Left ventricle myocardium inferior (tissue), 1 donor: Measurements from ENCODE around the gene DISP1. TPM values are rescaled to one million over a fixed set of nuclear protein-coding genes. Genes with fewer than 3 reads are reported as not detected.

Source experiments
- DNase-seq: peaks from one replicate; pipeline ENCODE4 v3.0.0-alpha.2; 2020
- H3K27ac ChIP-seq: fragments of 200-600 bp; replicated peaks from 2 replicates; pipeline ENCODE4 v1.8.0; 2021
- H3K27me3 ChIP-seq: fragments of 200-600 bp; 2 replicates; pipeline ENCODE4 v1.8.0; 2021; ENCODE audit warnings: low read depth
- H3K36me3 ChIP-seq: fragments of 200-600 bp; 2 replicates; pipeline ENCODE4 v1.8.0; 2021
- H3K4me1 ChIP-seq: fragments of 200-600 bp; 2 replicates; pipeline ENCODE4 v1.8.0; 2021
- H3K4me3 ChIP-seq: fragments of 200-600 bp; 2 replicates; pipeline ENCODE4 v1.8.0; 2021; ENCODE audit warnings: mild to moderate bottlenecking, moderate library complexity
- H3K9me3 ChIP-seq: fragments of 200-600 bp; replicated peaks from 2 replicates; pipeline ENCODE4 v1.8.0; 2021
- intact Hi-C: fragments of 100-400 bp; cut with micrococcal nuclease; formaldehyde crosslinking; loops from one replicate; pipeline ENCODE4 v1.11.0; 2022
- long read RNA-seq: library from polyadenylated mRNA; unstranded; transcript quantifications from one replicate; pipeline ENCODE4 v2.0.0, GENCODE V29; 2021
- total RNA-seq: library from RNA; stranded (reverse); fragmentation: NEBNext Ultra II Directional; extraction: Animal tissue kit (Norgen Biotek cat#: 25700); gene quantifications from one replicate; pipeline ENCODE4 v1.2.1, GENCODE V29; 2021
- TF ChIP-seq, protein P1 (sequence below): fragments of 200-600 bp; IDR thresholded peaks from 2 replicates; pipeline ENCODE4 v1.8.0; 2021; ENCODE audit warnings: antibody characterized with exemption, mild to moderate bottlenecking, borderline replicate concordance
- donor health status: DM: no; HTN: yes; CAD: no; lungs with severe emphysema.

The DISP1 gene, protein sequence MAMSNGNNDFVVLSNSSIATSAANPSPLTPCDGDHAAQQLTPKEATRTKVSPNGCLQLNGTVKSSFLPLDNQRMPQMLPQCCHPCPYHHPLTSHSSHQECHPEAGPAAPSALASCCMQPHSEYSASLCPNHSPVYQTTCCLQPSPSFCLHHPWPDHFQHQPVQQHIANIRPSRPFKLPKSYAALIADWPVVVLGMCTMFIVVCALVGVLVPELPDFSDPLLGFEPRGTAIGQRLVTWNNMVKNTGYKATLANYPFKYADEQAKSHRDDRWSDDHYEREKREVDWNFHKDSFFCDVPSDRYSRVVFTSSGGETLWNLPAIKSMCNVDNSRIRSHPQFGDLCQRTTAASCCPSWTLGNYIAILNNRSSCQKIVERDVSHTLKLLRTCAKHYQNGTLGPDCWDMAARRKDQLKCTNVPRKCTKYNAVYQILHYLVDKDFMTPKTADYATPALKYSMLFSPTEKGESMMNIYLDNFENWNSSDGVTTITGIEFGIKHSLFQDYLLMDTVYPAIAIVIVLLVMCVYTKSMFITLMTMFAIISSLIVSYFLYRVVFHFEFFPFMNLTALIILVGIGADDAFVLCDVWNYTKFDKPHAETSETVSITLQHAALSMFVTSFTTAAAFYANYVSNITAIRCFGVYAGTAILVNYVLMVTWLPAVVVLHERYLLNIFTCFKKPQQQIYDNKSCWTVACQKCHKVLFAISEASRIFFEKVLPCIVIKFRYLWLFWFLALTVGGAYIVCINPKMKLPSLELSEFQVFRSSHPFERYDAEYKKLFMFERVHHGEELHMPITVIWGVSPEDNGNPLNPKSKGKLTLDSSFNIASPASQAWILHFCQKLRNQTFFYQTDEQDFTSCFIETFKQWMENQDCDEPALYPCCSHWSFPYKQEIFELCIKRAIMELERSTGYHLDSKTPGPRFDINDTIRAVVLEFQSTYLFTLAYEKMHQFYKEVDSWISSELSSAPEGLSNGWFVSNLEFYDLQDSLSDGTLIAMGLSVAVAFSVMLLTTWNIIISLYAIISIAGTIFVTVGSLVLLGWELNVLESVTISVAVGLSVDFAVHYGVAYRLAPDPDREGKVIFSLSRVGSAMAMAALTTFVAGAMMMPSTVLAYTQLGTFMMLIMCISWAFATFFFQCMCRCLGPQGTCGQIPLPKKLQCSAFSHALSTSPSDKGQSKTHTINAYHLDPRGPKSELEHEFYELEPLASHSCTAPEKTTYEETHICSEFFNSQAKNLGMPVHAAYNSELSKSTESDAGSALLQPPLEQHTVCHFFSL (N-terminal part only)
- 3.4 TPM for total RNA-seq
- long read RNA-seq, full-length matches to known transcripts: 2 of 5 reads
- long read RNA-seq, partial matches to known transcripts: 0 of 5 reads
- long read RNA-seq, other reads (novel, unspliced or antisense): 3 of 5 reads

DNA sequence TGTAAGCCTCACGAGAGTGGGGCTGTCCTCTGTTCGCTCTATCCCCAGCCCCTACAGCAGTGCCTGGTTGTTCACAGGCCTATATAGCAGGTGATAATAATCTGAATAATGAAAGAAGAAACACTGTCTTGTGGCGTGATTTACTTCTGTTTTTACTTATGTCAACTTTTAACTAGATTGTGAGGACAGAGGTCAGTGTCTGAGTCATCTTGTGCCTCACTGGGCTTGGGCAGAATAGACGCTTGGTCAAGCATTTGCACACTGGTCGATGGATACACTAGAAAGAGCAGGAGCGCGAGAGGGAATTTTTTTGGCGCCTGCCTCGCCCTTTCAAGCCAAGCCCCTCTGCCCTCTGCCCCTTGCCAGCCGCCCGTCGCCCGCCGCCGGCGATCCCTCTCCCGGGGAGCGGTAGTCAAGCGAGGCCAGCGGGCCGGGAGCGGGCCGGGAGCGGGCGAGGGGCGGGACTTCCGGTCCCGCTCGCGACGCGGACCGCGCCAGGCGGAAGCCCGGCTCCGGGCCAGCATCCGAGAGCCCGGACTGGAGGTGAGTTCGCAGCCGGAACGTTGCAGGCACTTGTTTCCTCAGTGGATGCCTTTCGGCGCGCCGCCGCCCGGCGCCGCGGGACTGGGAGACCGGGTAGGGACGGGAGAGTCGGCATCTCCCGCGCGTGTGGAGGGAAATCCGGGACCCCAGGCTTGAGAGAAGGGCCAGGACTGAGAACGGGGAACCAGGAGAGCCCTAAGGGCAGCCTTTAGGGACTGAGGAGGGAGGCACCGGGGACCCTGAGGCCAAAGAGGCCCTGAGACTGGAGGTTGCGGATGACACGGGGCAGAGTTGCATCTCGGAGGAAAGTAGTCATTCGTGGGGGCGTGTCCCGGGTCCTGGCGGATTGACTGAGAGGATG lies at the start of gene DISP1:
DISP1 (plus strand) TSS at position 504 of the 904 bp plus-strand sequence. CDS start 127,785 bp downstream, outside the sequence.
- Histone ChIP-seq H3K27me3 (no peaks in the 10 kb centered on the region), H3K27ac (peak within 1 kb of the TSS; percentile 94), H3K4me1 (peaks cover 25% of the 10 kb centered on the region), H3K36me3 (no peaks in the 10 kb centered on the region), H3K9me3 (no peaks in the 10 kb centered on the region), H3K4me3 (peak within 1 kb of the TSS; percentile 94)
- TF ChIP-seq, protein P1, sequence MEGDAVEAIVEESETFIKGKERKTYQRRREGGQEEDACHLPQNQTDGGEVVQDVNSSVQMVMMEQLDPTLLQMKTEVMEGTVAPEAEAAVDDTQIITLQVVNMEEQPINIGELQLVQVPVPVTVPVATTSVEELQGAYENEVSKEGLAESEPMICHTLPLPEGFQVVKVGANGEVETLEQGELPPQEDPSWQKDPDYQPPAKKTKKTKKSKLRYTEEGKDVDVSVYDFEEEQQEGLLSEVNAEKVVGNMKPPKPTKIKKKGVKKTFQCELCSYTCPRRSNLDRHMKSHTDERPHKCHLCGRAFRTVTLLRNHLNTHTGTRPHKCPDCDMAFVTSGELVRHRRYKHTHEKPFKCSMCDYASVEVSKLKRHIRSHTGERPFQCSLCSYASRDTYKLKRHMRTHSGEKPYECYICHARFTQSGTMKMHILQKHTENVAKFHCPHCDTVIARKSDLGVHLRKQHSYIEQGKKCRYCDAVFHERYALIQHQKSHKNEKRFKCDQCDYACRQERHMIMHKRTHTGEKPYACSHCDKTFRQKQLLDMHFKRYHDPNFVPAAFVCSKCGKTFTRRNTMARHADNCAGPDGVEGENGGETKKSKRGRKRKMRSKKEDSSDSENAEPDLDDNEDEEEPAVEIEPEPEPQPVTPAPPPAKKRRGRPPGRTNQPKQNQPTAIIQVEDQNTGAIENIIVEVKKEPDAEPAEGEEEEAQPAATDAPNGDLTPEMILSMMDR: peak; percentile 13
- intact Hi-C loops: no loop called here
- DNase-seq: peak; percentile 85

DNA sequence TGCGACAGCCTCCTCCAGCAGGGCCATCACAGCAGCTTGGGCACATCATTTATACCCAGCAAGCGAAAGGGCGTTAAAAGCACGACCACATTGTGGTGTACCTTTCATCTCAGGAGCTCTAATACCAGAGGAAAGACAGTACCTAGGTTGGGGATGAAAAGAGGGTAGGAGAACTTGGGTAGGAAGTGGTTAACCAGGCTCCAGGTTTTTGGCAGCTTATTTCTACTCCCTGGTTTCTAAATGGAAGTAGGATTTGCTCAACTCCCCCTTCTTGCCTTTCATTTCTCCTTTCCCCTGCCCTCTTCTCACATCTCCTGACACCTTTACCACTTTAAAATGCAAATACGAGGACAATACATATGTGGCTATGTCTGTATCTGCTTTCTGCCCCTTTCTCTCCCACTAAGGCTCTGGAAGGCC lies 47.7 kb upstream of the DISP1 start:
- no peaks in the 10 kb centered on the region for H3K36me3 ChIP-seq
- intact Hi-C loops: no loop called here
- TF ChIP-seq, protein P1: no peak
- no peaks in the 10 kb centered on the region for H3K27me3 ChIP-seq
- H3K9me3 ChIP-seq: peaks cover 15% of the 10 kb centered on the region
- H3K4me1 ChIP-seq: no peaks in the 10 kb centered on the region
- DNase-seq: no peak
- no peak overlapping the region for H3K27ac ChIP-seq
- H3K4me3 ChIP-seq: no peak overlapping the region

DNA sequence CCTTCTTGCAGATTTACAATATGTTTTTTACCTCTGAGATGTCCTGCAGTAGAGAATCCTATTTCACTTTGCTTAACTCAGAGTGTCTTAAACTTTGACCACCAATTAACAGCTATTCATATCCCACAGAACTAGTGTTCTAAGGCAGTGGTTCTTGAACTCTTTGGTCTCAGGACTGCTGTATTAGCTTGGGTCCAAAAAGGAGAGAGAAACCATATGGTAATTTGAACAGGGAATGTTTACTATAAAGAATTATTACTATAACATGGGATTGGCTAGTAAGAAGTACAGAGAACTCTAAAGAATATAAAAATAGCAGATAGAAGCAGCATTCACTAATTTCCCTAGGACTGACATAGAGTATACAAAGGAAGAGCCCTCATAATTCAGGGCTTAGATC lies 46.2 kb upstream of the DISP1 start:
- H3K27ac ChIP-seq: no peak overlapping the region
- no peaks in the 10 kb centered on the region for H3K4me1 ChIP-seq
- H3K27me3 ChIP-seq: no peaks in the 10 kb centered on the region
- H3K9me3 ChIP-seq: peaks cover 15% of the 10 kb centered on the region
- TF ChIP-seq, protein P1: no peak
- no peak overlapping the region for H3K4me3 ChIP-seq
- no peaks in the 10 kb centered on the region for H3K36me3 ChIP-seq
- DNase-seq: no peak
- intact Hi-C loops: no loop called here

DNA sequence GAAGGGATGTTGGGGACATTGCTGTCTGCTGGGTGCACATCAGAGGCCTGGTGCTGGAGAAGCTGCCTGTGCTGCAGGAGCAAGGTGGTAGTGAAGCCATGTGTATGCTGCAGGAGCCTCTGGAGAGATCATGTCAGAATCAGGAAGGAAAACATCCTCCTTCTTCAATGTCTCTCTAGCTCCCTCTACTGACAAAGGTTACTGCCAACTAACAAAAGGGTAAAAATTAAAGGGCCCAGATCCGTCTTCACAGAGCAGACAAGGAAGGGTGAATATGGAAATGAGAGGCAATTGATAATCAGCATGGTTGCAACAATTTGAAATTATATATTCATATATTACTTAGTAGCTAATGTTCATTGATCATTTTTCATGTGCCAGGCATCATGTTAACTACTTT lies 45.7 kb upstream of the DISP1 start:
- Histone ChIP-seq H3K27ac (no peak overlapping the region), H3K36me3 (no peaks in the 10 kb centered on the region), H3K4me1 (no peaks in the 10 kb centered on the region), H3K27me3 (no peaks in the 10 kb centered on the region), H3K4me3 (no peak overlapping the region), H3K9me3 (peaks cover 15% of the 10 kb centered on the region)
- intact Hi-C loops: no loop called here
- TF ChIP-seq, protein P1: no peak
- no peak for DNase-seq
